ENCODE measurements around the gene GRM4. TPM values are rescaled to one million over a fixed set of nuclear protein-coding genes. Genes with fewer than 3 reads are reported as not detected.

GRM4 gene
- total RNA-seq, 1 donor from 2014 or later: not detected

DNA sequence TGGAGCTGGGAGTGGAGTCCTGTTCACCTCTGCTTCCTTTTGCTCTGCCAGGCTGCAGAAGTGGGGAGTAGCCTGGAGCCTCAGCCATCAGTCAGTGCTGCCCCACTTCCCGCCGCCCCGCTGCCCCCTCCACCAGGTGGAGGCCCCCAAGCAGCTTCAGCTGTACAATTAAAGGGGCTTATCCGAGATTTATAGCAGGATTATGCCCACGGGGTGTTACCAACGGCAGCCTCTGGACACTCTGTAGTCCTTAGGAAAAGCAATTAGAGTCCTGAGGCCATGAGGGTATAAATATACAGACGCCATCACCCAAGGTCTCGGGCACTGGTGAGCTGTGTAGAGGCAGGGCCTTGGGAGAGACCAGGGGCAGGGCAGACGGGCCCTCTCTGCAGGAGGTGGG is 55.4 kb downstream of the GRM4 start:
- Histone ChIP-seq H3K36me3 (no peaks in the 10 kb centered on the region), H3K4me1 (no peaks in the 10 kb centered on the region), H3K27ac (replicated peaks) (no peak overlapping the region), H3K9me3 (replicated peaks) (peaks cover 5% of the 10 kb centered on the region), H3K27me3 (ENCODE audit: low read depth) (peaks cover 45% of the 10 kb centered on the region), H3K4me3 (no peak overlapping the region)
- TF ChIP-seq CTCF (IDR thresholded peaks at IDR 0.05; ENCODE audit: borderline replicate concordance): no peak
- DNase-seq: no peak
- intact Hi-C loops (cut with micrococcal nuclease): no loop called here

DNA sequence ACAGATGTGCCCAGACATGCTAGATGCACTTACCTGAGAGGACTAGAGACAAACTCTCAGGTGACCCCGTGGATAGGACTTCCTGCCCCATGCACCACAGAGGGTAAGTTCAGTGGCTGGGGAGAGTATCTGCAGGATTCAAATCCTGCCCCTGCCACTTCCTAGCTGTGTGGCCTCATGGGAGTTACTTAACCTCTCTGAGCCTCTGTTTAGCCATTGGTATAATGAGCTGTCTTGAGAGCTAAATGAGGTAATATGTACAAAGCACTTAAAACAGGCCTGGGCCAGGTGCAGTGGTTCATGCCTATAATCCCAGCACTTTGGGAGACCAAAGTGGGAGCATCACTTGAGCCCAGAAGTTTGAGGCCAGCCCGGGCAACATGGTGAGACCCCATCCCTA is 59.3 kb downstream of the GRM4 start:
- no peak for DNase-seq
- Histone ChIP-seq H3K27me3 (ENCODE audit: low read depth) (peaks cover 23% of the 10 kb centered on the region), H3K4me3 (no peak overlapping the region), H3K27ac (replicated peaks) (no peak overlapping the region), H3K9me3 (replicated peaks) (no peaks in the 10 kb centered on the region), H3K36me3 (no peaks in the 10 kb centered on the region), H3K4me1 (no peaks in the 10 kb centered on the region)
- intact Hi-C loops (cut with micrococcal nuclease): no loop called here
- no peak for TF ChIP-seq CTCF (IDR thresholded peaks at IDR 0.05; ENCODE audit: borderline replicate concordance)

- Histone ChIP-seq H3K36me3 (no peaks in the 10 kb centered on the region), H3K27ac (replicated peaks) (no peak overlapping the region), H3K4me1 (no peaks in the 10 kb centered on the region), H3K9me3 (replicated peaks) (no peaks in the 10 kb centered on the region), H3K4me3 (no peak overlapping the region), H3K27me3 (ENCODE audit: low read depth) (peaks cover 25% of the 10 kb centered on the region)
- no peak for DNase-seq
- intact Hi-C loops (cut with micrococcal nuclease): no loop called here
- TF ChIP-seq CTCF (IDR thresholded peaks at IDR 0.05; ENCODE audit: borderline replicate concordance): no peak
These were observed 60.3 kb downstream of the GRM4 start for GRCh38 chr6:34085453-34086170.

- Histone ChIP-seq H3K27ac (replicated peaks) (no peak overlapping the region), H3K4me3 (no peak overlapping the region), H3K9me3 (replicated peaks) (no peaks in the 10 kb centered on the region), H3K36me3 (no peaks in the 10 kb centered on the region), H3K4me1 (no peaks in the 10 kb centered on the region), H3K27me3 (ENCODE audit: low read depth) (peaks cover 30% of the 10 kb centered on the region)
- no peak for TF ChIP-seq CTCF (IDR thresholded peaks at IDR 0.05; ENCODE audit: borderline replicate concordance)
- no peak for DNase-seq
- intact Hi-C loops (cut with micrococcal nuclease): no loop called here
These were observed 61.1 kb downstream of the GRM4 start for GRCh38 chr6:34084591-34085290.

GRCh38 chr6:34082864-34083626 is 62.8 kb downstream of the GRM4 start:
- Histone ChIP-seq H3K36me3 (no peaks in the 10 kb centered on the region), H3K4me1 (no peaks in the 10 kb centered on the region), H3K9me3 (replicated peaks) (no peaks in the 10 kb centered on the region), H3K27ac (replicated peaks) (no peak overlapping the region), H3K4me3 (no peak overlapping the region), H3K27me3 (ENCODE audit: low read depth) (peaks cover 47% of the 10 kb centered on the region)
- TF ChIP-seq CTCF (IDR thresholded peaks at IDR 0.05; ENCODE audit: borderline replicate concordance): no peak
- DNase-seq: no peak
- intact Hi-C loops (cut with micrococcal nuclease): no loop called here
